C4-2B (cell line): Measurements from ENCODE around the gene ACBD4.

Experiments
- H3K27ac ChIP-seq: fragments of 450-650 bp; 2 replicates; pipeline ENCODE4 v1.5.1; 2017
- ZFX ChIP-seq: fragments of 450-650 bp; IDR thresholded peaks from 2 replicates; pipeline ENCODE4 v1.6.1; 2017
- TF ChIP-seq, protein P1 (sequence below): fragments of 450-650 bp; conservative IDR thresholded peaks from 2 replicates; pipeline ENCODE4 v1.5.1; 2017; ENCODE audit warnings: mild to moderate bottlenecking

ACBD4 gene

GRCh38 chr17:45115015-45115625, 20.4 kb upstream of the ACBD4 start:
- no peak overlapping the region for H3K27ac ChIP-seq

DNA sequence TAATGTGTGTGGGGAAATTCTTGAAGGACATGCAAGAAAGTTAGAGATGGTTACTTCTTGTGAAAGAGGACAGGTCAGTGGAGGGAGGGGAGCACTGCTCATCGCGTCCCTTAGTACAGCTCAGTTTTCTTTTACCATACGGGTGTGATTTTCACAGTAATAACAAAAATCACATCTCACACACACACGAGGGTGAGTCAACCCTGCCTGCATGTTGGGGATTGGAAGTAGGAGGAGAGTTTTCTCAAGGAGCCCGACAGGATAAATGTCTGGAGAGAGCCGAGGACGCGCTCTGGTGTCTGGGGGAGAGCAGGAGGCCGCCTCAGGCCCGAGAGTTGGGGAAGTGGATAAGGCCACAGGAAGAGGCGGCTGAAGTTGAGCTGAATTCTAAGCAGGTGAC, 19.6 kb upstream of the ACBD4 start:
- H3K27ac ChIP-seq, result no peak overlapping the region
- no peak for TF ChIP-seq ZFX
- TF ChIP-seq, protein P1, sequence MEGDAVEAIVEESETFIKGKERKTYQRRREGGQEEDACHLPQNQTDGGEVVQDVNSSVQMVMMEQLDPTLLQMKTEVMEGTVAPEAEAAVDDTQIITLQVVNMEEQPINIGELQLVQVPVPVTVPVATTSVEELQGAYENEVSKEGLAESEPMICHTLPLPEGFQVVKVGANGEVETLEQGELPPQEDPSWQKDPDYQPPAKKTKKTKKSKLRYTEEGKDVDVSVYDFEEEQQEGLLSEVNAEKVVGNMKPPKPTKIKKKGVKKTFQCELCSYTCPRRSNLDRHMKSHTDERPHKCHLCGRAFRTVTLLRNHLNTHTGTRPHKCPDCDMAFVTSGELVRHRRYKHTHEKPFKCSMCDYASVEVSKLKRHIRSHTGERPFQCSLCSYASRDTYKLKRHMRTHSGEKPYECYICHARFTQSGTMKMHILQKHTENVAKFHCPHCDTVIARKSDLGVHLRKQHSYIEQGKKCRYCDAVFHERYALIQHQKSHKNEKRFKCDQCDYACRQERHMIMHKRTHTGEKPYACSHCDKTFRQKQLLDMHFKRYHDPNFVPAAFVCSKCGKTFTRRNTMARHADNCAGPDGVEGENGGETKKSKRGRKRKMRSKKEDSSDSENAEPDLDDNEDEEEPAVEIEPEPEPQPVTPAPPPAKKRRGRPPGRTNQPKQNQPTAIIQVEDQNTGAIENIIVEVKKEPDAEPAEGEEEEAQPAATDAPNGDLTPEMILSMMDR, result no peak

More at GRCh38 chr17:45115015-45115625, 20.4 kb upstream of the ACBD4 start:
- TF ChIP-seq ZFX, result no peak
- TF ChIP-seq, protein P1, result no peak

GRCh38 chr17:45116434-45117016, 19.0 kb upstream of the ACBD4 start:
- no peak overlapping the region for H3K27ac ChIP-seq

DNA sequence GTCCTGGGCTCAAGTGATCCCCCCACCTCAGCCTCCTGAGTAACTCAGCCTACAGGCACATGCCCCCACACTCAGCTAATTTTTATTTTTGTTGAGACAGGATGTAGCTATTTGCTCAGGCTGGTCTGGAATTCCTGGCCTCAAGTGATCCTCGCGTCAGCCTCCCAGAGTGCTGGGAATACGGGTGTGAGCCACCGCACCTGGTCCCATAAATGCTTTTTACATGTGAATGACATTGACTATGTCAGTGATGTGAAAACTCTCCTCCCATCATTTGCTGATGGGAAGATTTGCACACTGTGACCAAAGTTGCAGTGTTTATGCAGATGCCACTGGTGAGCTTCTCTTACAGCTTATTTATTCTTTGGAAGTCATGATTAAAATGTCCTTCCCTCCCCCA, 18.2 kb upstream of the ACBD4 start:
- no peak for TF ChIP-seq ZFX
- TF ChIP-seq, protein P1, result no peak
- no peak overlapping the region for H3K27ac ChIP-seq

More at GRCh38 chr17:45116434-45117016, 19.0 kb upstream of the ACBD4 start:
- no peak for TF ChIP-seq ZFX
- TF ChIP-seq, protein P1, result no peak

DNA sequence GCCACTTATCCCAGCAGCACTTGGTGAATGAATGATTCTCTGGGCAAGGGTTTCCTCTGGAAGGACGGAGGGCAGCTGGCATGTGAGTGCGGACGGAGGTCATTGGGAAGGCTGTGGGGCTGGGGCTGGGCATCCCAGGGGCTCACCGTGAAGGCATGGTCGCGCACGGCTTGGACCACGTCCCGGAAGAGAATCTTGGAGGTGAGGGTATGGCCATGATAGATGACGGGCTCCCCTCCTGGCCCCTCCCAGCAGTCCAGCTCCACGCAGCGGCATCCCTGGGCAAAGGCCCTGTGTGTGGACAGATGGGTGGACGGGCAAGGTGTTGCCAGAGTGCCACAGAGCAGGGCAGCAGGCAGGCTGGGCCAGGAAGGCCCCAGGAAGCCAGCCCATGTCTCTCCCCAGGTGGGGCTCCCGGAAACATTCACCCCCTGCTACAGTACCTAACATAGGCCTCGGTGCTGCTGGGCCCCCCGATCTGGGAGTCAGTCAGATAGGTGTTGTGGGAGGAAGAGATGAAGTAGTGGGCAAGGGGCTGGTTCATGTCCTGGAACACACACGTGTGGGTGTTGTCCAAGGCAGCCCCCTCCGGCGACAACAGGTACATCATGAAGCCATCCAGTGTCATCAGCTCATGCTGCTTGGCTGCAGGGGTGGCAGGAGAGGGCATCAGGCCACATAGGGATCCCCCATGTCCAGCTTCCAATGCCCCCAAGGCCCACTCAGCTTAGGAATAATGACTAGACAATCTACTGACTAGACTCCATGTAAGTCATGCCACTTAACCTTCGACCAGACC, 17.4 kb upstream of the ACBD4 start:
- TF ChIP-seq ZFX, result no peak
- TF ChIP-seq, protein P1, result no peak
- H3K27ac ChIP-seq, result no peak overlapping the region

- no peak for TF ChIP-seq ZFX
- TF ChIP-seq, protein P1, result no peak
- H3K27ac ChIP-seq, result no peak overlapping the region
Measured at GRCh38 chr17:45118691-45119090, 16.8 kb upstream of the ACBD4 start.

DNA sequence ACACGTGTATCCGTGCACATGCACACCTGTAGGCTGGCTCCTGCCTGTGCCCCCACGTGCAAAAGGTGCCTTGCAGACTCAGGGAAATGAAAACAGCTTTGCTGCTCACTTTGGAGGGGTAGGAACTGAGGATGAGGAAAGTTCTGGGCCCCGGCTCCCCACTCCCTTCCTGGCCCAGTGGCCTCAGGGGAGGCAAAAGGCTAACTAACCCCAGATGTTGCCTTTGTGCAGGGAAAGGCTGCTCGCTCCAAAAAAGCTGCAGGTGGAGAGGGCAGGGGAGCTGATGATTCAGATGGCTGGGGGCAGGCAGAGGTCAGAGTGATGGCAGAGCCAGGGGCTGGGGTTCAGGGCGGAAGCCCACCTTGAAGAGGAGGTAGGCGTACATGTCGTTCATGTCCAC, 15.5 kb upstream of the ACBD4 start:
- TF ChIP-seq, protein P1, result no peak
- no peak for TF ChIP-seq ZFX
- no peak overlapping the region for H3K27ac ChIP-seq
